Measurements from ENCODE around the gene SLC7A7.
"Not testable (repeated sequence)": the region's sequence is repeated elsewhere in the genome, so short reads cannot be mapped to it uniquely, and the experiment has no call there.

The SLC7A7 gene

GRCh38 chr14:22748206-22748605, 67.0 kb downstream of the SLC7A7 start:
- no peak for DNase-seq

GRCh38 chr14:22747769-22748168, 67.5 kb downstream of the SLC7A7 start:
- DNase-seq, result no peak

GRCh38 chr14:22740020-22740419, 75.2 kb downstream of the SLC7A7 start:
- DNase-seq, result no peak

- no peak for DNase-seq
Observed at GRCh38 chr14:22739423-22739822, 75.8 kb downstream of the SLC7A7 start.

GRCh38 chr14:22737052-22737451, 78.2 kb downstream of the SLC7A7 start:
- no peak for DNase-seq

- not testable (repeated sequence) for DNase-seq
Observed at GRCh38 chr14:22736384-22736783, 78.9 kb downstream of the SLC7A7 start.

GRCh38 chr14:22735096-22735495, 80.1 kb downstream of the SLC7A7 start:
- no peak for DNase-seq

- DNase-seq, result no peak
Observed at GRCh38 chr14:22733829-22734228, 81.4 kb downstream of the SLC7A7 start.

GRCh38 chr14:22732062-22732461, 83.2 kb downstream of the SLC7A7 start:
- DNase-seq, result not testable (repeated sequence)

- no peak for DNase-seq
Observed at GRCh38 chr14:22726012-22726411, 89.2 kb downstream of the SLC7A7 start.

GRCh38 chr14:22725374-22725773, 89.9 kb downstream of the SLC7A7 start:
- not testable (repeated sequence) for DNase-seq

GRCh38 chr14:22724847-22725246, 90.4 kb downstream of the SLC7A7 start:
- not testable (repeated sequence) for DNase-seq

- no peak for DNase-seq
Observed at GRCh38 chr14:22723815-22724214, 91.4 kb downstream of the SLC7A7 start.

Measured in SHP77 treated with DMSO at 0.1 percent for 48 hours (cell line).